Activated CD4-positive, alpha-beta T cell treated with anti-CD3 and anti-CD28 coated beads, Interleukin-2, amount 10 ng/mL, durations not matched to agents 24 days and 14 days (primary cell): ENCODE measurements around the gene CHD8. TPM values are rescaled to one million over a fixed set of nuclear protein-coding genes. Genes with fewer than 3 reads are reported as not detected.
"Not testable (repeated sequence)": the region's sequence is repeated elsewhere in the genome, so short reads cannot be mapped to it uniquely, and the experiment has no call there.

Source experiments
- DNase-seq: peaks from one replicate; pipeline ENCODE4 v3.0.0; 2022
- H3K27ac Mint-ChIP-seq: one replicate; pipeline ENCODE4 v1.8.0; 2022; ENCODE audit warnings: mild to moderate bottlenecking, mixed read lengths
- H3K27me3 Mint-ChIP-seq: one replicate; pipeline ENCODE4 v1.8.0; 2022; ENCODE audit warnings: mixed read lengths
- H3K36me3 Mint-ChIP-seq: one replicate; pipeline ENCODE4 v1.8.0; 2022; ENCODE audit warnings: low read depth, mild to moderate bottlenecking, mixed read lengths
- H3K4me1 Mint-ChIP-seq: one replicate; pipeline ENCODE4 v1.8.0; 2021; ENCODE audit warnings: mixed read lengths
- H3K4me3 Mint-ChIP-seq: one replicate; pipeline ENCODE4 v1.8.0; 2022; ENCODE audit warnings: mild to moderate bottlenecking, moderate library complexity, mixed read lengths
- H3K9me3 Mint-ChIP-seq: one replicate; pipeline ENCODE4 v1.8.0; 2021; ENCODE audit warnings: mixed read lengths
- intact Hi-C: fragments of 100-400 bp; cut with micrococcal nuclease; formaldehyde crosslinking; loops from one replicate; pipeline ENCODE4 v1.15.1; 2023
- total RNA-seq: library from RNA; stranded (reverse); gene quantifications from 2 replicates; pipeline ENCODE4 v1.2.3, GENCODE V29; 2022

The CHD8 gene
- total RNA-seq, 1 donor from 2014 or later, result 115 TPM

DNA sequence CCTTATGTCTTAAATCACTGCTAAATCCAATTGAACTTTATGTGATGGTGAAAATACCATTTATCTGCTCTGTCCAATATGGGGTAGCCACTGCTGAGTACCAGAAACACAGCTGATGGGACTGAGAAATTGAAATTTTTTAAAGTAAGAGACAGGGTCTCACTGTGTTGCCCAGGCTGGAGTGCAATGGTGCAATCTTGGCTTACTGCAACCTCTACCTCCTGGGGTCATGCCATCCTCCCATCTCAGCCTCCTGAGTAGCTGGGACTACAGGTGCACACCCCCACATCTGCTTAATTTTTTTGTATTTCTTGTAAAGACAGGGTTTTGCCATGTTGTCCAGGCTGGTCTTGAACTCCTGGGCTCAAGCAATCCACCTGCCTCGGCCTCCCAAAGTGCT lies 83.1 kb downstream of the CHD8 start:
- H3K27ac Mint-ChIP-seq, DNase-seq, H3K4me1 Mint-ChIP-seq, H3K4me3 Mint-ChIP-seq, intact Hi-C loops, H3K9me3 Mint-ChIP-seq, H3K27me3 Mint-ChIP-seq: not testable (repeated sequence)
- H3K36me3 Mint-ChIP-seq, result peaks cover 66% of the 10 kb centered on the region

DNA sequence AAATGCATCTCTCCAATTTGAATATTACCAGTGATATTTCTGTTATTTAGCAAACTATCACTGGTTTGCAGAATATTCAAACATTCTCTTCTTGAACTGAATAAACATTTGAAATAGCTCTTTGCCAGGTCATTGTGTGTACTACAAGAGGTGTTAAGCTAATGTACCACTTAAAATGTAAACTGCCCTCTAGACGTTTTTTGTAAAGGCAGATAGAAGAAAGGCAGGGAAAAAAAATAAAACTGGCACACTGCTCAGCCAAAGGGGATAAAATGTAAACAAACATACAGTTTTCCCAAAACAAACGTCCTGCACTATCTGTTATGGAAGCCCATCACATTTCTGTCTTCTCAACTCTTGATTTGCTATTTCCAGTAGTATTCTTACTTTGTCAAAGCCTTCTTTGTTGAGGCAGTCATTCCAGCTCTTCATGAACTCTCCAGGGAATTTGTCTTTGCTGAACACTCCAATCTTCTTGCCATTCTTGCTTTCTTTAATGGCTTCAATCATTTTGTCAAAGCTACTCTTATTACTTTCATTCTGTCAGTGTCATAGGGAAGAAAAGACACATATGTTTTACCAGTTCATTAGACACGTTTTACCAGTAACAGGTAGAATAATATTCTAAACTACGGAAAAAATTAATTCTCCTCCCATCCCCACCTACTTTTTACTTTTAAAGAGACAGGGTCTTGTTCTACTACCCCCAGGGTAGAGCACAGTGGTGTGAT lies 85.8 kb downstream of the CHD8 start:
- no peak overlapping the region for H3K4me3 Mint-ChIP-seq
- no peaks in the 10 kb centered on the region for H3K9me3 Mint-ChIP-seq
- H3K27ac Mint-ChIP-seq, result no peak overlapping the region
- intact Hi-C loops, result no loop called here
- peaks cover 7% of the 10 kb centered on the region for H3K4me1 Mint-ChIP-seq
- H3K27me3 Mint-ChIP-seq, result no peaks in the 10 kb centered on the region
- peaks cover 79% of the 10 kb centered on the region for H3K36me3 Mint-ChIP-seq
- no peak for DNase-seq

DNA sequence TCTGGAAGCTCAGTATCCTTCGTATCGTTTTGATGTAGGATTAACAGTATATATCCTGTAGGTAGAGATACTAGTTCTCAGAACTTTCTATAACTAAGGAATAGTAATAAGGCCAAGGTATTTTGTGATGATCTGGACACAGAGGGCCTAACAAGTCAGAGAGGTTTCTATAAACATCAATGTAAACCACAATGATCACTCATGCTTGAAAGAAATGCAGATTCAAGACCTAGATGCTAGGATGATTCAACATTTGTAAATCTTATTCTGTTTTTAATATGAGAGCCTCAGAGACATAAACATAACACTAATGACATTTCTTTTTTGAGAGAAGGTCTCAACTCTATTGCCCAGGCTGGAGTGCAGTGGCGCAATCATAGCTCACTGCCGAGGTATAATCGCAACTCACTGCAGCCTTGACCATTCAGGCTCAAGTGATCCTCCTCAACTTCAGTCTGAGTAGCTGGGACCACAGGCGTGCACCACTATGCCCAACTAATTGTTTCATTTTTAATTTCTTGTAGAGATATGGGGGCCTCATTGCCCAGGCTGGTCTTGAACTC lies 88.3 kb downstream of the CHD8 start:
- H3K4me1 Mint-ChIP-seq, result peaks cover 7% of the 10 kb centered on the region
- no peak for DNase-seq
- H3K27me3 Mint-ChIP-seq, result no peaks in the 10 kb centered on the region
- peaks cover 89% of the 10 kb centered on the region for H3K36me3 Mint-ChIP-seq
- intact Hi-C loops, result no loop called here
- no peak overlapping the region for H3K4me3 Mint-ChIP-seq
- H3K27ac Mint-ChIP-seq, result no peak overlapping the region
- no peaks in the 10 kb centered on the region for H3K9me3 Mint-ChIP-seq

DNA sequence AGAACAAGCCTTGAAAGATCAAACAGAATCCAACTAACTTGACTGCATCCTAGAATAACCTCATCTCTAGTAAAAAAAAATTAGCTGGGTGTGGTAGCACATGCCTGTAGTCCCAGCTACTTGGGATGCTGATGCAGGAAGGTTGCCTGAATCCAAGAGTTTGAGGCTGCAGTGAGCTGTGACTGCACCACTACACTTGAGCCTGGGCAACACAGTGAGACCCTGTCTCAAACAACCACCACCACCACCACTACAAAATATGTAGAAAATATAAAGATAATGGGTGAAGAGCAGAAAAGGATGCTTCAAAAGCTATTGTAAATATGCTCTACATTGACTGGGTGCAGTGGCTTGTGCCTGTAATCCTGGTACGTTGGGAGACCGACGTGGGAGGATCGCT lies 99.4 kb downstream of the CHD8 start:
- Mint-ChIP-seq H3K27ac (no peak overlapping the region), H3K9me3 (no peaks in the 10 kb centered on the region), H3K36me3 (peaks cover 83% of the 10 kb centered on the region), H3K4me3 (no peak overlapping the region), H3K4me1 (peaks cover 7% of the 10 kb centered on the region), H3K27me3 (no peaks in the 10 kb centered on the region)
- intact Hi-C loops, result no loop called here
- no peak for DNase-seq

DNA sequence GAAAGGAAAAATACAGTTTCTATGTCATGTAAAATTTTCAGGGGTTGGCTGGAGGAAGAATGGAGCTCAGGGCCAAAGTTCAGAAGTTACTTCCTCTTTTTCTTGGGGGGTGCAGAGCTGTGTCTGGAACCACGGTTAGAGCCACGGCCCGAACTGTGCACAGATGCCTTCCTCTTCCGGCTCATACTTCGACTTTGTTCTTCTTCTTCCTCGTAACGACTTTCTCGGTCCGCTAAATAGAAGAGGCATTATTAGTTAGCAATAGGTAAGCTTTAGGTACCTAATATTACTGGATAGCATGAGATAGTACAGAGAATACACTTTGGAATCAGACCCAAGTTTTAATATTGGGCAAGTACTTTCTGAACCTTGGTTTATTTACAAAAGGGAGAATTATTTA lies 103.3 kb downstream of the CHD8 start:
- Mint-ChIP-seq H3K4me3 (no peak overlapping the region), H3K36me3 (peaks cover 60% of the 10 kb centered on the region), H3K4me1 (peaks cover 4% of the 10 kb centered on the region), H3K27ac (no peak overlapping the region), H3K9me3 (no peaks in the 10 kb centered on the region), H3K27me3 (peaks cover 2% of the 10 kb centered on the region)
- intact Hi-C loops, result no loop called here
- no peak for DNase-seq

DNA sequence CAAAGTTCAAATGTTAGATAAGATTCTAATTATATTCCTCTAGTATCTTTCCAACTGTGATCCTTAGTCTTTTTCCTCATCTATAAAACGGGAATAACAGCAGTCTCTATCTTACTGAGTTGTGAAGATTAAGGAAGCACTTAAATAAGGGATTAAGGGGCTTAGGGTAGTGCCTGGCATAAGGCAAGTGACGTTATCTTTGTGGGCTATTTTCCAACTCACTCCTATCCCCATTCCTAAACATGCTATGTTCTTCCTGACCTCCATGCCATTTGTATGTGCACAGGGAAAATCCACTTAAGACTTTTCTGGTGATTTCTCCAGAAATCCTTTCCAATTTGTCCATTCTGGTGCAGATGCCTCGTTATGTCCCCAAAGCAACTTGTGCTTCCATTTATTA lies 105.4 kb downstream of the CHD8 start:
- peaks cover 43% of the 10 kb centered on the region for H3K36me3 Mint-ChIP-seq
- DNase-seq, result no peak
- H3K4me1 Mint-ChIP-seq, result peaks cover 4% of the 10 kb centered on the region
- no peak overlapping the region for H3K4me3 Mint-ChIP-seq
- no peaks in the 10 kb centered on the region for H3K9me3 Mint-ChIP-seq
- intact Hi-C loops, result no loop called here
- peaks cover 6% of the 10 kb centered on the region for H3K27me3 Mint-ChIP-seq
- no peak overlapping the region for H3K27ac Mint-ChIP-seq

DNA sequence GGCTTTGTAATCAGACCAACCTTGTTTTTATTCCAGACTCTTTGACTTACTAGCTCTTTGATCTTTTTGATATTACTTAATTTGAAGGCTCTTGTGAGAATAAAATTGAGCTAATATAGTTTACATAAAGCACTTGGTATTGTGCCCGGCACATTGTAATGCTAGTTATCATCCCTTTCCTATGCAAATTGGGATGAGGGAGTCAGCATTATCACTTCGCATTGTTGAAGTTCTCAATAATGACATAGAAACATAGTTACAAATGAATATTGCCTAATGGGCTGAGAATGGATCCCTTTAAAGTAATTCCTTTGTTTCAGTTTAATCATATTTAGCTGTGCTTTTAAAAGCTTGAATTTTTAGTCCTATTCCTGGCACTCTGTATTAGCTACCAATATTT lies 108.7 kb downstream of the CHD8 start:
- intact Hi-C loops, result no loop called here
- DNase-seq, result no peak
- peaks cover 4% of the 10 kb centered on the region for H3K4me1 Mint-ChIP-seq
- peaks cover 17% of the 10 kb centered on the region for H3K36me3 Mint-ChIP-seq
- H3K27me3 Mint-ChIP-seq, result peaks cover 8% of the 10 kb centered on the region
- H3K27ac Mint-ChIP-seq, result no peak overlapping the region
- H3K9me3 Mint-ChIP-seq, result no peaks in the 10 kb centered on the region
- no peak overlapping the region for H3K4me3 Mint-ChIP-seq

DNA sequence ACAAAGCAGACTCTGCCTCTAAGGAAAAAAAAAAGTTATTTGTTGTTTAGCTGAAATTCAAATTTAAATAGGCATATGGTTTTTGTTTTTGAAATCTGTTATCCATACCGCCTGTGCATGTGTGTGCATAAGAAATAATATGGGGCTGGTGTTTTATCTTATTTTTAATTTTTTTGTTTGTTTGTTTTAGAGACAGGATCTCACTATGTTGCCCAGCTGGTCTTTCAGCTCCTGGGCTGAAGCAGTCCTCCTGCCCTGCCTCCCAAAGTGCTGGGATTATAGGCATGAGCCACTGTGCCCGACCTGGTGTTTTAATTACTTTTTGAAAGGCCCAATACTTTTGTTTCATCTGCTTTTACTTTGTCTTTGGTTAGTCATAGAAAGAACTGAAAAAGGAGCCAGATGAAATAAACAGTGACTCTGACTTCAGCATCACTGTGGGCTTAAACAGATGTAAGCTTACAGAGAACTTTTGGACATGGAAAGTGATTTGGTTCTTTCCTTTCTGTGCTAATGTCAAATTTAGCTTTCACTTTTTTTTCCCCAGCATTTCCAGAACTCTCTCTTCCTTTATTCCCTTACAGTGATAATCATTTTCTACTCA lies 109.3 kb downstream of the CHD8 start:
- intact Hi-C loops, result no loop called here
- no peak overlapping the region for H3K4me3 Mint-ChIP-seq
- peaks cover 4% of the 10 kb centered on the region for H3K4me1 Mint-ChIP-seq
- DNase-seq, result no peak
- peaks cover 11% of the 10 kb centered on the region for H3K36me3 Mint-ChIP-seq
- H3K27ac Mint-ChIP-seq, result no peak overlapping the region
- no peaks in the 10 kb centered on the region for H3K9me3 Mint-ChIP-seq
- peaks cover 8% of the 10 kb centered on the region for H3K27me3 Mint-ChIP-seq

DNA sequence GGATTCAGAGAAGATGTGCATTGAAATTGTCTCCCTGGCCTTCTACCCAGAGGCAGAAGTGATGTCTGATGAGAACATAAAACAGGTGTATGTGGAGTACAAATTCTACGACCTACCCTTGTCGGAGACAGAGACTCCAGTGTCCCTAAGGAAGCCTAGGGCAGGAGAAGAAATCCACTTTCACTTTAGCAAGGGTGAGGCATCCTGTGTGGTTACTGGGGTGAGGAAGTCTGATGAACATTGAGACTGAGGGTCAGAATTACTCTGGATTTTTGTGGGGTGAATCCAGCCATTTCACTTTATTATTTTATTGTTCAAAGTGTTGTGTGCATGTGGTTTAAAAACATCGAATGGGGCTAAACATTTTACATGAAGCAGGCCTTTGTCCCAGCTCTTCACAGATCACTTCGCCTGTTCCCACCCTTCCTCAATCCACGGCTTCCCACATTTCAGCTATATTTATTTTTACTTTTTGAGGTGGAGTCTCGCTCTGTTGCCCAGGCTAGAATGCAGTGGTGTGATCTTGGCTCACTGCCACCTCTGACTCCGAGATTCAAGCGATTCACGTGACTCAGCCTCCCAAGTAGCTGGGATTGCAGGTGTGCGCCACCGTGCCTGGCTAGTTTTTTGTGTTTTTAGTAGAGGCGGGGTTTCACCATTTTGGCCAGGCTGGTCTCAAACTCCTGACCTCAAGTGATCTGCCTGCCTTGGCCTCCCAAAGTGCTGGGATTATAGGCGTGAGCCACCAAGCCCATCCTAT lies 112.7 kb downstream of the CHD8 start:
- Mint-ChIP-seq H3K4me3 (no peak overlapping the region), H3K27ac (no peak overlapping the region), H3K27me3 (peaks cover 8% of the 10 kb centered on the region), H3K4me1 (peaks cover 4% of the 10 kb centered on the region), H3K9me3 (no peaks in the 10 kb centered on the region), H3K36me3 (no peaks in the 10 kb centered on the region)
- intact Hi-C loops, result no loop called here
- DNase-seq, result no peak

Other genes starting within 250 kb of the CHD8 start
- 1,009 and 1,054 TPM in 2 replicates for gene HNRNPC, start 186.7 kb downstream of the CHD8 start, total RNA-seq
- not detected in 2 replicates for gene RPGRIP1, start 176.0 kb downstream of the CHD8 start, total RNA-seq
- gene SUPT16H, start 72.1 kb downstream of the CHD8 start, total RNA-seq, result 170 and 174 TPM in 2 replicates
- 26.5 and 30.1 TPM in 2 replicates for gene RAB2B, start 20.8 kb upstream of the CHD8 start, total RNA-seq
- gene TOX4, start 21.1 kb upstream of the CHD8 start, total RNA-seq, result 75.9 and 82.8 TPM in 2 replicates
- gene METTL3, start 55.2 kb upstream of the CHD8 start, total RNA-seq, result 72.9 and 81.7 TPM in 2 replicates
- gene SALL2, start 70.2 kb upstream of the CHD8 start, total RNA-seq, result 1.6 and 1.7 TPM in 2 replicates
- gene OR10G3, start 124.0 kb upstream of the CHD8 start, total RNA-seq, result not detected in 2 replicates
- not detected in 2 replicates for gene OR10G2, start 178.8 kb upstream of the CHD8 start, total RNA-seq
- gene OR4E2, start 197.7 kb upstream of the CHD8 start, total RNA-seq, result not detected in 2 replicates
- not detected in 2 replicates for gene OR4E1, start 217.7 kb upstream of the CHD8 start, total RNA-seq